Subcutaneous adipose tissue (tissue), 4 donors: ENCODE measurements around the gene IL25. TPM values are rescaled to one million over a fixed set of nuclear protein-coding genes. Genes with fewer than 3 reads are reported as not detected.

Experiments
- total RNA-seq, 4 donors: library from RNA; depleted of rRNA; stranded (reverse); fragments of >200 nt; gene quantifications; one replicate each; pipeline ENCODE4 v1.1.0, GENCODE V29; 2016
- TF ChIP-seq, protein P1 (sequence below): fragments of 450-650 bp; IDR thresholded peaks from one replicate; pipeline ENCODE4 v1.5.1; 2016; ENCODE audit warnings: low read depth, mild to moderate bottlenecking, control low read depth, antibody characterized with exemption, moderate library complexity

The IL25 gene
- total RNA-seq, 4 donors from 2014 or later = not detected

DNA sequence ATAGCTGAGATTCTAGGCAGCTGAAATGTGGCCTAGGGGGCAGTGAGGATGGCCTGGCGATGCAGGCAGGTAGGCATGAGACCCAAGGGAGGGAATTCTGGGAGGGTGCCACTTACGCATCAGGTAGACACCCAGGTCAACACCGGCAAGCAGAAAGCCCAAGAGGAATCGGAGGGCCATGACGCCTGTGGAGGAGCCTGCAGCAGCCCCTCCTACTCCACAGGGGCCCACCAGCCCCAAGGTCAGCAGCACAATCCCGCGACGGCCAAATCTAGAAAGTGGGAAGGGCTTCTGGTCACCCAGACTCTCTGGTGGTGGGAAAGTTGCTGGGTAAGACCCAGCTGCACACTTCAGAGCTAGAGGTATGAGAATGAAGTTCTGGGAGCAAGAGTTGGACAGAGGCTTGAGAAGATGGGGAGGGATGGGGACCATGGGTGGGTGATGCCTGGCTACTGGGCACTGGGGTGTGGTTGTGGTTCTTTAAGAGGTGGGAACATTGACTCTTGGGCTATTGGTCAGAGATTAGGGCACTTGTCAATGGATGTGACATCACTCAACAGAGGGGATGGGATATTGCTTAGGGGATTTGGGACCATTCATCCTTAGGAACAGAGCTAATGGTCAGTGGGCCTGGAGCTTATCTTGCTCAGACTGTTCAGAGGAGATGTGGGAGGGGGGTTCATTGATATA is 23.3 kb upstream of the IL25 start:
- TF ChIP-seq, protein P1, sequence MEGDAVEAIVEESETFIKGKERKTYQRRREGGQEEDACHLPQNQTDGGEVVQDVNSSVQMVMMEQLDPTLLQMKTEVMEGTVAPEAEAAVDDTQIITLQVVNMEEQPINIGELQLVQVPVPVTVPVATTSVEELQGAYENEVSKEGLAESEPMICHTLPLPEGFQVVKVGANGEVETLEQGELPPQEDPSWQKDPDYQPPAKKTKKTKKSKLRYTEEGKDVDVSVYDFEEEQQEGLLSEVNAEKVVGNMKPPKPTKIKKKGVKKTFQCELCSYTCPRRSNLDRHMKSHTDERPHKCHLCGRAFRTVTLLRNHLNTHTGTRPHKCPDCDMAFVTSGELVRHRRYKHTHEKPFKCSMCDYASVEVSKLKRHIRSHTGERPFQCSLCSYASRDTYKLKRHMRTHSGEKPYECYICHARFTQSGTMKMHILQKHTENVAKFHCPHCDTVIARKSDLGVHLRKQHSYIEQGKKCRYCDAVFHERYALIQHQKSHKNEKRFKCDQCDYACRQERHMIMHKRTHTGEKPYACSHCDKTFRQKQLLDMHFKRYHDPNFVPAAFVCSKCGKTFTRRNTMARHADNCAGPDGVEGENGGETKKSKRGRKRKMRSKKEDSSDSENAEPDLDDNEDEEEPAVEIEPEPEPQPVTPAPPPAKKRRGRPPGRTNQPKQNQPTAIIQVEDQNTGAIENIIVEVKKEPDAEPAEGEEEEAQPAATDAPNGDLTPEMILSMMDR = no peak

DNA sequence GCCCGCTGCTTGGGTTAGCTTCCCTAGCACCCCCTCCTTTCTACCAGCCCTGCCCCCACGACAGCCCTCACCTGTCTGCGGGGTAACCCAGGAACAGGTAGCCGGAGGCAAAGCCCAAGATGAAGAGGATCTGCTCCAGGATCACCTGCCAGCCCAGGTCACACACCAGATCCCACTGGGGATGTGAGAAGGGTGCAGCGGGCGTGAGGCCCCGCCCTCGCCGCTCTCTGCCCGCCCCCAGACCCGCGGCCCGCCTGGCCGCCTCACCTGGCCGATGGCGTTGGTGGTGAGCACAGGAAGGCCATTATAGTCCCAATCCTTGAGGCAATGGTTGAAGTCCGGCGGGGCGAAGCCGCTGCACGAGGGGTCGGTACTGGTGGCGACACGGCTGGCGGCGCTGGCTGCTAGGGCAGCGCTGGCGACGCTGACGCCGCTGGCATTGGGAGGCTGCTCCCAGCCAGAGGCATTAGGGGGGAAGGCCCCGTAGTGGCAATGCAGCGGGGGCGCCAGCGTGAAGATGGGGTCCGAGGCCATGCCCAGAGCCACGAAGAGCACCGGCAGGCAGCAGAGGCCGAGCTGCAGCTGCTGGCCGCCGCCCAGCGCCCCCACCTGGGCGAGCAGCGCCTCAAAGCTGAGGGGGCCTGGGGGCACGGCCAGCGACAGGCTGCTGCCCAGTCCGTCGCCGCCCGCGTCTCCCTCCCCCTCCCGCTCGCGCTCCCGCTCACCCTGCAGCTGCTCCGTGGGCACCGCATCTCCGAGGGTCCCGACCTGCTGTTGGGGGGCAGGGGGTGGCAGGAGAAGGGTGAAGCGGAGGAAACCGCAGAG is 20.7 kb upstream of the IL25 start:
- TF ChIP-seq, protein P1 = no peak

DNA sequence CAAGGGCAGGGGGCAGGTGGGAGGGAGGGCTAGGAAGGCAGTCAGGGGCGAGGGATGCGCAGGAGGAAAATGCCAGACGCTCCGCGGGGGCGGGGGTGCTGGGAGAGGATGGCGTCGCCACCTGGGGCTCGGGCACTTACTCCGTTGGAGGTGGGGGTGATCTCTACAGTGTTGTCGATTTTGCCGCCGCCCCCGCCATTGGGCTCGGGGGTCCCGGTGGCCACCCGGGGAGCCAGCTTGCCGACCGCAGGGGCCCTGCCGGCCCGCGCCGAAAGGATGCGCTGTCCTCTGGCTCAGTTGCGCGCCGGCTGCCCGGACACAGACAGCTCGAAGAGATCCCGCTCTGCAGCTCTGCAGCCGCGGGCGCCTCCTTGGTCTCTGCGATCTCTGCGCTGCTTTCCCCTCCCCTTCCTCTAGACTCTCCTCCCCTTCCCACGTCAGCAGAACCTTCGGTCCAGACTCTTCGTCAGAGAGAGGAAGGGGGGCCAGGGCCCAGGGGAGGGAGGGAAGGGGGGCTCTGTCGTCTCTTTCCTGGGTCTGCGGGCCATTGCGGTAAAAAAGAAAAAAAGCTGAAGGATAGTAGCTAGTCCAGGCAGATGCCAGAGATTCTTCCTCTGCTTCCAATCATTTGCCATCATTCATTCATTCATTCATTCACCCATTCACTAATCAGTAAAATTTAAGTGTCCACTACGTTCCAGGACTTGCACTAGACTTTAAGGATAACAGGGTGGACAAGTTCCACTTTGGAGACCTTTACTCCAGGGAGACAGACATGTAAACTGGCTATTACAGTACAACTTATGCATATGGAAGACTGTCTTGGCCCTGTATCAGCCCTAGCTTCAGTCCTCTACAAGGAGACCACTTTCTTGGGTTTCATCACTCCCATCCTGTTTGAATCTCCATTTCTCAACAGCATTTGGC is 19.8 kb upstream of the IL25 start, which contains the start of gene SLC22A17:
SLC22A17 (minus strand) TSS at position 382 of the 927 bp plus-strand sequence.
- TF ChIP-seq, protein P1 = no peak

DNA sequence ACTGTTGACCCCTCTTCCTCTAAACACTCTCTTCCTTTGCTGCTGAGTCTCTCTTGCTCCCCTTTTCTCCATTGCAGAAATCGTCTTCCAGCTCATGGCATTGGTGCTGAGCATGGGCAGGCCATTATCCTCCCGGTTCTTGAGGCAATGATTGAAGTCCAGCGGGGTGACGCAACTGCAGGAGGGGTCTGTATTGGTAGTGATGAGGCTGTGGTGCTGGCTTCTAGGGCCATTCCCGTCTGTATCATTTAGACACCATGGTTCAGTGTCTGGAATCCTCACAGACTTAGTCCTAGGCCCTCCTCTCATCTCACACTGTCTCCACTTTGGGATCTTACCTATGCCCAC is 19.2 kb upstream of the IL25 start:
- TF ChIP-seq, protein P1 = no peak

DNA sequence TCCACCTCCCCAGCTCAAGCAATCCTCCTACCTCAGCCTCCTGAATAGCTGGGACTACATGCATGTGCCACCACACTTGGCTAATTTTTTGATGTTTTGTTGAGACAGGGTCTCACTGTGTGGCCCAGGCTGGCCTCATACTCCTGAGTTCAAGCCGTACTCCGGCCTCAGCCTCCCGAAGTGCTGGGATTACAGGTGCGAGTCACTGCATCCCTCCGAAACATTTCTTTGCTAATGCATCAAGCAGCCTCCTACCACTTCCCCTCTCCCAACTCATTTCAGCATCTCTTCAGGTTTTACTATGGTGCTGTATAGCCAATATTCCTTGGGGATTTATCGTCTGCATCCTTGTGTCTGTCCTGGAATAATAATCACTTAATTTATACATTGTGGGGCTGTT is 17.6 kb upstream of the IL25 start:
- TF ChIP-seq, protein P1 = no peak

DNA sequence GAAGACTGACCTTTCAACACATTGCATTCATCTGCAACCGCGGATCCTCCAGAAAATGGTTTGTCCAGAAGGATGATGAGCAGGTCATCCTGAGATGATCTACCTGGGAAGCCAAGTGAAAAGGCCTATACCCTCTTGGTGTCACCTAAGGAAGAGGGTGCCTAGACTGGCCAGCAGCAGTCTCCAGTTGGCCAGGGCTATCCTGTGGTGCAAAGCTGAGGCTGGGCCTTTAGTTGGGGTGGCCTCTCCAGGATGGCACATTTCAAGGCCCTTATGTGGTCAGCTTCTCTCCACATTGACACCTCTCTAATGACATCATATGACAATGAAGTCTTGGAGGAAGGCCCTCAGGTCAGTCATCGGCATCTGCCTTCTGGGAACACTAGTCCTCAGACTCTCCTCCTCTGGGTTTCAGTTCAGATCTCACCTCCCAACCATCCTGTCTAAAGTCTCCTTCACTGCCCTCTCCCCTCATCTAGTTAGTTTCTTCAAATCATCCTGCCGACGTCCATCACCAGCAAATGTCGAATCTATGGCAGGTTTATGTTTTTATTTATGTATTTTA is 16.7 kb upstream of the IL25 start:
- TF ChIP-seq, protein P1 = no peak
